Thoracic aorta (tissue), 2 donors: Measurements from ENCODE around the gene PLA2G4B. TPM values are rescaled to one million over a fixed set of nuclear protein-coding genes. Genes with fewer than 3 reads are reported as not detected.

Experiments
- ATAC-seq: fragments of 150-250 bp; one replicate; pipeline ENCODE4 v1.8.0; 2017; ENCODE audit warnings: low read depth; ENCODE audit not compliant: insufficient number of reproducible peaks, low FRiP score
- DNase-seq: peaks from one replicate; pipeline ENCODE4 v3.0.0-alpha.2; 2020; ENCODE audit warnings: low spot score
- H3K27ac ChIP-seq, 2 donors: fragments of 200-600 bp; sonication (generic); 1 replicate in 1 of 2; 2 replicates in 1 of 2; pipeline ENCODE4 v1.5.1; 2016; ENCODE audit warnings: mild to moderate bottlenecking in 2 of 2, moderate library complexity in 2 of 2
- H3K27me3 ChIP-seq: fragments of 200-600 bp; sonication (generic); replicated peaks from 2 replicates; pipeline ENCODE4 v1.6.0; 2016; ENCODE audit warnings: mild to moderate bottlenecking; ENCODE audit not compliant: insufficient read depth
- H3K36me3 ChIP-seq: fragments of 200-600 bp; sonication (generic); one replicate; pipeline ENCODE4 v1.5.1; 2016
- H3K4me1 ChIP-seq, 2 donors: fragments of 200-600 bp; sonication (generic); 1 replicate in 1 of 2; 2 replicates in 1 of 2; pipeline versions ENCODE4 v1.5.1 to v1.6.0; 2016; ENCODE audit warnings: low read depth in 2 of 2, mild to moderate bottlenecking in 1 of 2; ENCODE audit not compliant: control insufficient read depth in 1 of 2
- H3K4me3 ChIP-seq: fragments of 200-600 bp; sonication (generic); 2 replicates; pipeline ENCODE4 v1.5.1; 2016; ENCODE audit warnings: mild to moderate bottlenecking
- H3K9me3 ChIP-seq: fragments of 200-600 bp; sonication (generic); 2 replicates; pipeline ENCODE4 v1.5.1; 2016
- CTCF ChIP-seq: fragments of 200-600 bp; sonication (generic); IDR thresholded peaks from one replicate; pipeline ENCODE4 v1.5.1; 2019; ENCODE audit warnings: antibody characterized with exemption
- total RNA-seq, 2 donors: library from RNA; depleted of rRNA; stranded (reverse); fragments of >200 nt; gene quantifications; one replicate each; pipeline versions ENCODE4 v1.1.0 to v1.2.3, GENCODE V29; 2016

The PLA2G4B gene
- total RNA-seq, 2 donors from 2014 or later: 1.9 to 4.0 TPM

GRCh38 chr15:41882689-41883483, 44.2 kb downstream of the PLA2G4B start:
- H3K4me1 ChIP-seq: peaks cover 3 to 10% of the 10 kb centered on the region in 2 donors
- no peak for TF ChIP-seq CTCF
- no peak overlapping the region for H3K27ac ChIP-seq
- no peaks in the 10 kb centered on the region for H3K9me3 ChIP-seq
- ATAC-seq (no peak), DNase-seq (no peak)
- H3K4me3 ChIP-seq: peak overlapping the region; percentile 63
- no peaks in the 10 kb centered on the region for H3K36me3 ChIP-seq
- H3K27me3 ChIP-seq: no peaks in the 10 kb centered on the region

DNA sequence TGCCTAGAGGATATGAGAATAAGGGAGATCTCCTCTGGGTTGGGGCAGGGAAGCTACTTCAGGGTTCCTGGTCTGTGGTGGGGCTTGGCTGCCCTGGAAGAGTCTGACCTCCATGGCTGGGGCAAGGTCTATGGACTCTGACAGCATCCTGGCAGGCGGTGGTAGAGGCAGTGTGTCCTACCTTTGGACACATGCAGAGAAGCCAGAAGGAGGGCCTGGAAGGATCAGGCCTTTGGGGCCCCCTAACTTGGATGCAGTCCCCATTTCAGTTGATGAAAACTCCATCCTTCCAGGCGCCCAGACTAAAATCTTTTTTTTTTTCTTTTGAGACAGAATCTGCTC, 44.8 kb downstream of the PLA2G4B start:
- H3K9me3 ChIP-seq: no peaks in the 10 kb centered on the region
- TF ChIP-seq CTCF: no peak
- H3K27me3 ChIP-seq: no peaks in the 10 kb centered on the region
- ATAC-seq: no peak
- no peaks in the 10 kb centered on the region for H3K36me3 ChIP-seq
- H3K4me1 ChIP-seq: peaks cover 3 to 10% of the 10 kb centered on the region in 2 donors
- no peak overlapping the region for H3K27ac ChIP-seq
- H3K4me3 ChIP-seq: no peak overlapping the region
- DNase-seq: no peak

GRCh38 chr15:41884458-41884857, 45.8 kb downstream of the PLA2G4B start:
- Histone ChIP-seq H3K36me3 (no peaks in the 10 kb centered on the region), H3K4me3 (no peak overlapping the region), H3K27ac (no peak overlapping the region), H3K27me3 (no peaks in the 10 kb centered on the region), H3K9me3 (no peaks in the 10 kb centered on the region), H3K4me1 (peaks cover 3 to 10% of the 10 kb centered on the region in 2 donors)
- ATAC-seq (no peak), DNase-seq (no peak)
- TF ChIP-seq CTCF: no peak

DNA sequence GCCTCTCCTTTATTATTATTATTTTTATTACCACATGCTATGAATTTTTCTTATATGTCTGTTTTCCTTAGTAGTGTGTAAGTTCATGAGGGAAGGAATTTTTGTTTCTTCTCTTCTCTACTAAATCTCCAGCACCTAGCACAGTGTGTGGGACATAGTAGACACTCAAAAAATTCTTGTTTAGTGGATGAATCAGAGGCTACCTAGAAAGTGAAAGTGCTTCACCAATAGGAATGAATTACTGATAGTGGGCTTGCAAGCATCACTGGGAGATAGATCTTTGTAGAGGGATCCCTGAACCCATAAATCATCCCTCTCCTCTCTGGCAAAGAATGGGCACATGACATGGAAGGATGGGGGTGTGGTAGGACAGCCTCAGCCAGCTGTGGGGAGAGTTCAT, 46.7 kb downstream of the PLA2G4B start:
- no peak for ATAC-seq
- TF ChIP-seq CTCF: no peak
- Histone ChIP-seq H3K27ac (no peak overlapping the region), H3K36me3 (no peaks in the 10 kb centered on the region), H3K9me3 (no peaks in the 10 kb centered on the region), H3K4me3 (no peak overlapping the region), H3K4me1 (peaks cover 3 to 10% of the 10 kb centered on the region in 2 donors), H3K27me3 (no peaks in the 10 kb centered on the region)
- no peak for DNase-seq

DNA sequence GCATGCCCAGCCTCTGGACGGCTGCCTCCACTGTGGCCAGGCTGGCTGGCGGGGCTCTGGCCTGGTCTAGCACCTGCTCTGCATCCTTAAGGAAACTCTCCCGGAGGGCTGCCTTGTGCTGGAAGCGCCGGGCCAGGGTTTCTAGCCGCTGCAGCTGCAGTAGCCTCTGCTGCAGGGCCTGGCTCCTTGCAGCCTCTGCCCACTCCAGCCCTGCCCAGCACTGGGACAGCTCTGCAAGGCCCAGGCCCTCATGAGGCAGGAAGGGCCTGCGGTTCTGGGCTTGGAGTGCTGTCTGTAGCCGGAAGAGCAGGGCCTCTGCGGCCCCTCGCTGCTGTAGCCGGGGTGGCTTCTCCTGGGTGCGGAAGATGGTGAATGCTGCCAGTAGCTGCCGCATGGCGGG, 47.2 kb downstream of the PLA2G4B start:
- no peak for DNase-seq
- no peaks in the 10 kb centered on the region for H3K27me3 ChIP-seq
- no peaks in the 10 kb centered on the region for H3K9me3 ChIP-seq
- ATAC-seq: no peak
- no peaks in the 10 kb centered on the region for H3K36me3 ChIP-seq
- peaks cover 3 to 10% of the 10 kb centered on the region in 2 donors for H3K4me1 ChIP-seq
- no peak for TF ChIP-seq CTCF
- no peak overlapping the region for H3K27ac ChIP-seq
- no peak overlapping the region for H3K4me3 ChIP-seq
